Anterior cingulate cortex (tissue), 58 donors: ENCODE results near the gene MVP.
"Not testable (repeated sequence)": the region's sequence is repeated elsewhere in the genome, so short reads cannot be mapped to it uniquely, and the experiment has no call there.

ENCODE experiments used
- DNase-seq, 58 donors: peaks; one replicate each; lab custom pipeline; 2025; lab: John Stamatoyannopoulos, UW

The MVP gene

DNA sequence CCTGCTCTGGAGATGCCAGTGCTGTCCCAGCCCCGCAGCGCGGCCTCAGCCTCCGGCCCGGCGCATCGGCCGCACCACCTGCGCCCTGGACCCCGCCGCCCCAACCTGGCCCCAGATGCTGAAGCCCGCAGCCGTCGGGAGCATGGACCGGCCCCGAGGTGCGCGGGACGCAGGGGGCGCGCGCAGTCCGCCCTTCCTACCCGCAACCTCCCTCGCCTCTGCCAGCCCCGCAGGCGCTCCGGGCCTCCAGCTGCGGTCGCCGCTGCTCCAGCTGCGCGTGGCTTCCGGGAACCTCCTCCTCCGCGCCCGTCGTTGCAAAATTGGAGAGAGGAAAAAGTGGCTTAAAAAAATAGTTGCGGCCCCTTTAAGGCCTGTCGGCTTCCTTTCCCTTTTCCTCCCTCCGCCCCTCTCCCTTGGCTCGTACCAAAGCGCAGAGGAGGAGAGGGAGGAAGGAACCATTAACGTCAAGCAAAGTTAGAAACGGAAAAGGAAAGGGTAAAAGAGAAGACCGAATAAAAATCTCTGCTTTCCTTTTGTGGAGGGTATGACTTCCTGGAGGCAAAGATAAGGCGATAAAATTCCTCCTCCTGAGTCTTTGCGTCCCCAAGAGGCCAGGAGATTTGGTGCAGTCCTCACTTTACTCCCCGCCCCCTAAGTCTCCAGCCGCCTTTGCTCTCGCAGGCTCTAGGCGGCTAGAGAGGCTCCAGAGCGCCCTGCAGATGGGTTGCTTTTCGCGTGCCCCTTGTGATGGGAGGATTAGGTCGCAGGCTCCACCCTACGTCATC, 42.8 kb downstream of the MVP start, which contains the start of gene CDIPT:
Gene CDIPT, minus strand, starts transcription at position 343 of the 785 bp plus-strand sequence. CDS start 369 bp downstream, outside the sequence.
- DNase-seq: peak; percentile 35 to 97 (median 91)

DNA sequence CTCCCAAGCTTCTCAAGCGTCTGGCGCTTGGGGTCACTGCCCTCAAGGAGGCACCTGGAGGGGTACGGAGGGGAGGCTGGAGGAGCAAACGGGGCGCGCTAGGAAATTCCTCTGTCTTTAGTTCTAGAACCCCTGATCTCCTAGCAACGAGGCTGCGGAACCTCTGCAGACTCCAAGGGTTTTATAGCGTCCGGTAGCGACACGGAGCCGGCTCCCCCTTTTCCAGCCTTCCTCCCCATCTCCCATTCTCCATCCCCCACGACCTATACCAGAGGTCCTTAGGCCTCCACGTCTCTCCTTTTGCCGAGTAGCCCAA, 43.4 kb downstream of the MVP start:
- DNase-seq: no peak

DNA sequence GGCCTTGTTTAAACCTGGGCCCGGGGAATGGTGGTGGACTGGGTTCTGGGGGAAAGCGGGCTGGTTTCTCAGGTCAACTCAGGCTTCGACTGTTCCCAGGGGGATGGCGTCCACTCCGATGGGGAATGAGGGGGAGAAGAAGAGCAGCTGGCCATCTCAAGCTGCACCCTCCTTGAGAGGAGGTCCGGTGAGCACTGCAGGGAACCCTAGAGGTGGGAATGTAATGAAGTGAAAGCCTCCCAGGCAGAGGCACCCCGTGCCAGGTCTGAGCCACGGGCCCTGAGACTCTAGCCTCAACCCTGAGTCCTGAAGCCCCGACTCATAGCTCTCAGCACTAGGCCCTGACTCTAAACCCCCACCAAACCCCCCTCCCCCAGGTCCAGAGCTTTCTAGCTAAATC, 43.9 kb downstream of the MVP start:
- DNase-seq: no peak

DNA sequence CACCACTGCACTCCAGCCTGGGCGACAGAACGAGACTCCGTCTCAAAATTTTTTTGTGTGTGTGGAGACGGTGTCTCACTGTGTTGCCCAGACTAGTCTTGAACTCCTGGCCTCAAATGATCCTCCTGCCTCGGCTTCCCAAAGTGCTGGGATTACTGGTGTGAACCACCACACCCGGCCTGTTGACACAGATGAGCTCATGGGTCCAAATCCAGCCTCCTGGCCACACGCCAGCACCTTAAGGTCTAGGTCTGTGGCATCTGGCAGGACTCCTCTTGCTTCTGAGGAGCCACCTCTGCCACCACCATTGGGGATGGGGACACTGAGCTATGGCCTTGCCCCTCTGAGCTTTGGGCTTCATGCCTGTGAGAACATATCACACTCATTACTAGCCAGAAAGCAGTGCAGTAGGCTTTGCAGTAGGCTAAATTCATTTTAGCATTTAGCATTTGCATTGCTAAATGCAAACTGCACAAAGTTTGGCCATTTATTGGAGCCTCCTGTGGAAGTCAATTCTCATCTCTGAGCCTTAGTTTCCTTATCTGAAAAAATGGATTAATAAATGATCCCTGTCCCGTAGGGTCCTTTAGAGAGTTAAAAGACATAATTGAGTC, 48.2 kb downstream of the MVP start:
- DNase-seq: no peak

DNA sequence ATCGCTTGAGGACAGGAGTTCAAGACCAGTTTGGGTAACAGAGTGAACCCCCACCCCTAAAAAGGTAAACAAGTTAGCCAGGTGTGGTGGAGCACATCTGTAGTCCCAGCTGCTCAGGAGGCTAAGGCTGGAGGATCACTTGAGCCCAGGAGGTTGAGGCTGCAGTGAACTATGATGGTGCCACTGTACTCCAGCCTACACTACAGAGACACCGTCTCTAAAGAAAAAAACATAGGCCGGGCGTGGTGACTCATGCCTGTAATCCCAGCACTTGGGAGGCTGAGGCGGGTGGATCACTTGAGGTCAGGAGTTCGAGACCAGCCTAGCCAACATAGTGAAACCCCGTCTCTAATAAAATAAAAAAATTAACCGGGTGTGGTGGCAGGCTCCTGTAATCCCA, 48.8 kb downstream of the MVP start:
- DNase-seq: not testable (repeated sequence)

- no peak for DNase-seq
Measured at GRCh38 chr16:29871822-29872546, 51.7 kb downstream of the MVP start.

GRCh38 chr16:29873319-29873718, 53.1 kb downstream of the MVP start:
- DNase-seq: no peak

DNA sequence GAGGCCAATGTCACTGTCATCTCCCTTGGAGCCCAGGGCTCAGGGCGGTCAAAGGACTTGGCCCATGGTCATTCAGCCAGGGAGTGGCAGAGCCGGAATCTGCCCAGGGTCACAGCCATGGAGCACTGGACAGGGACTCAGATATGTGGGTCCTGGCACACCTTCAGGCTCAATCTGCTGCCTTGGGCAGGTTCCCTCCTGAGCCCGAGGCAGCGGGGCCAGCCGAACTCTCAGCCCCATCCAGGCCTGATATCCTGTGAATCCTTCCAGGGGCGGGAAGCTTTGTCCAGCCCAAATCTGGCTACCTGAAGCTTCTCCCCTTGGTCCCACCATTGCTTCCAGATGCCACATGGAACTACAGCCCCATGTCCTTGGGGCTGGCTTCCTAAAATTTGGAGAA, 54.9 kb downstream of the MVP start:
- DNase-seq: no peak

DNA sequence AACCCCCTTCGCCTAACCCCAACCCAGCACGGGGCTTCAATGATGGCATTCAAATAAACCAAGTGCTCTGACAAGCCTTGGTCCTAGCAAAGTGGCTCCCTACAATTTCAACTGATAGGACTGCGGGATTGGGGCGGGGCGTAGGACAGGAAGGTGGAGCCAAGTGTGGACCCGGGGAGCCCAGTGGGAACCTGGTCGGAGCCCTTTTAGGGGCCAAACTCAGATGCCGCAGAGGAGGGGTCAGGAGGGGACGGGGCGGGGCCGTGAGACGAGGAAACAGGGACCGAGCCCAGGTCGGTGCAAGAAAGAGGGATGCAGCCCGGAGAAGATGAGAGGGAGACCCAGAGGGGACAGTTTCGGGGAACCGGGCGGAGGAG, 55.9 kb downstream of the MVP start:
- DNase-seq: no peak

GRCh38 chr16:29876594-29877249, 56.5 kb downstream of the MVP start:
- DNase-seq: no peak

DNA sequence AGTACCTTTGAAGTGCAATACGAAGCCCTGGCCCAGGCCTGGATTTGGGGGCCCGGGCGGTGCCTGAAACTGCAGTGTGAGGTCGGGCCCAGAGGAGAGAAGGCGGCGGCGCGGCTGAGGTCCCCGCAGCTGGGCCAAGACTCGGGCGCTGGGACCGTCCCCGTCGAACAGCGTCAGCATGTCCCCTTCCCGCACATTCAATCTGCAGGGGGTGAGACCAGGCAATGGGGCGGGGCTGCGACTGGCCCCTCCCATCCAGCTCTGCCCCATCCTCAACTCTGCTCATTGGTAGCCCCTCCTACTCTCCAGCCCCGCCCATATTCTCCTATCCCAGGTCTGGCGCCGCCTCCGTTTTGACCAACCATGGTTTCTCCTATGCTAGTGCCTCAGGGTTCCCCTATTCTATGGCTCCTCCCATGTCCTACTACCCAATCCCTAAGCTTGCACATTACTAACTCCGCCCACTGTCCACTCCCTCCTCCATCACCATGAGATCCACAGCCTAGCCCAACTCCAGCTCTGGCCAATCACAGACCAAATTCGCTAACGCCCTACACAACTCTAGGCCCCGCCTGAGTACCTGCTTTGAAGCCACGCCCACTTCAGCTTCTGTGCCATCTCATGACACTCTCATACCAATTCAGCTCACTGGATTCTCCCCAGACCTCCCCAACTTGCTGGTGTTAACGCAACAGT, 57.2 kb downstream of the MVP start:
- DNase-seq: peak in 13 of 58 donors; percentile 7 to 59 (median 27)

DNA sequence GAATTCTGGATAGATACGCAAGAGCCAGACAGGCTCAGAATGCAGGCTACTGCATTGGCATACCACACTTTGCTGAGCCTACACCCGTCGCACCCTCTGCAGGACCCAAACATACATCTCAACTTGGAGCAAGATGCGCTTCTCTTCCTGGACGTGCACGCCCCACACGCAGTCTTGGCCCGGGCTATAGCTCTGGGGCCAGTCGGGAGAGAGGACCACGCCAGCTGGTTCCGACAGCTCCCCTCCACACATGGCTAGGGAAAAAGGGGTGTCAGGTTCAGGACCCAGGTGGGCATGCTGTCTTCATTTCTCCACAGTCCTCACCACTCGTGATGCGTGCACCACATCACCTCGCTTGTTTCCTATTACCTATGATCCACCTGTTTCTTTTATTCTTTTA, 57.9 kb downstream of the MVP start:
- no peak for DNase-seq

GRCh38 chr16:29881050-29881449, 60.8 kb downstream of the MVP start:
- no peak for DNase-seq

- no peak for DNase-seq
Measured at GRCh38 chr16:29883987-29884386, 63.7 kb downstream of the MVP start.

GRCh38 chr16:29889372-29889771, 69.1 kb downstream of the MVP start:
- DNase-seq: not testable (repeated sequence)

DNA sequence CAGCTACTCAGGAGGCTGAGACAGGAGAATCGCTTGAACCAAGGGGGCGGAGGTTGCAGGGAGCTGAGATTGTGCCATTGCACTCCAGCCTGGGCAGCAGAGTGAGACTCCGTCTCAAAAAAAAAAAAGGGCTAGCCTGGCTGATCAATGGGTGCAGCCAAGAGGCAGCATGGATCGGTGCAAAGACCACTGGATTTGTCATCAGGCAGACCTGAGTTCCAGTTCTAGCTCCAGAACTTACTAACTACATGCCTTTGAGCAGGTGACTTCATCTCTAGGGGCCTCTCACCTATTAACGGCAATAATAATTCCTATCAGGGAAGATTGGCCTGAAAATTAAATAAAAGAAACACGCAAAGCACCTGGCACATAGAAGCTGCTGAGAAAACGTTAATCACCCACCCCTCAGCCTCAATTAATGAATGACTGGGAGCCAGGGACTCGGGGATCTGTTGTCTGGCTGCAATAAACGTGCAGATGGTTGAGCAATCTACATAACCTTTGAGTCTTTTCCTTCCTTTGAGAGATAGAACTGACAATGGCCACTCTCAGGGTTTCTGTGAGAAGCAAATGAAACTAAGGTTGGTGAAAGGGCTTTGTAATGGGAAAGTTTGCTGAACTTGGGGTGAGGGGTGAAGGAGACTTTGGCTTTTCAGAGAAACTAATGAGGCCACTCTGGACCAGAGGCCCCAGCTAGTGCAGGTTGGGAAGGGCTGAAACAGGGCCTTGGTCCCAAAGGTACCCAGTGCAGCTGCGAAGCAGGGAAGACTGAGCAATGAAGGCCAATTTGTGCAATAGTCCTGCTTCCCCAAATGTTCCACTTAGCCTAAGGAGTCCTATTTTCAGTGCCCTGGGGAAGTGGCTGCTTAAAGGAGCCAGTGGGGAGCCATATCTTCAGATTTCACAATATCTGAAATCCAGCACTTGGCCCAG, 71.5 kb downstream of the MVP start:
- DNase-seq: no peak

DNA sequence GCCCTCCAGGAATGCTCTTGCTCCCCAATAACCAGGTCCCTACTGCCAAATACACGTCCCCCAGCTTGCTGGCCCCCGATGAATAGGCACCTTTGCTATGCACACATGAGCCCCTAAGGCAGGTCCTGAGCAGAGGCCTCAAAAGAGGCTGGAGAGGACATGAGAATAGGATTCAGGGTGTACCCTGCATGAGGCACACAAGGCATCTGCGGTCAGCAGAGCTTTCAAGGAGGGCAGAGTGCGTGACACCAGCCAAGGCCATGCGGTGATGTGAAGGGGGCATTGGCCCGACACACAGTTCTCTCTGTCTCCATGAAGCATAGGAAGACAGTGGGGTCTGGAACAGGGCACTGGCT, 72.2 kb downstream of the MVP start:
- no peak for DNase-seq

- no peak for DNase-seq
Measured at GRCh38 chr16:29893553-29893952, 73.3 kb downstream of the MVP start.

- no peak for DNase-seq
Measured at GRCh38 chr16:29894352-29894751, 74.1 kb downstream of the MVP start.

- DNase-seq: no peak
Measured at GRCh38 chr16:29896841-29897240, 76.6 kb downstream of the MVP start.
